Measurements from ENCODE around the gene LTBP2.

The LTBP2 gene

DNA sequence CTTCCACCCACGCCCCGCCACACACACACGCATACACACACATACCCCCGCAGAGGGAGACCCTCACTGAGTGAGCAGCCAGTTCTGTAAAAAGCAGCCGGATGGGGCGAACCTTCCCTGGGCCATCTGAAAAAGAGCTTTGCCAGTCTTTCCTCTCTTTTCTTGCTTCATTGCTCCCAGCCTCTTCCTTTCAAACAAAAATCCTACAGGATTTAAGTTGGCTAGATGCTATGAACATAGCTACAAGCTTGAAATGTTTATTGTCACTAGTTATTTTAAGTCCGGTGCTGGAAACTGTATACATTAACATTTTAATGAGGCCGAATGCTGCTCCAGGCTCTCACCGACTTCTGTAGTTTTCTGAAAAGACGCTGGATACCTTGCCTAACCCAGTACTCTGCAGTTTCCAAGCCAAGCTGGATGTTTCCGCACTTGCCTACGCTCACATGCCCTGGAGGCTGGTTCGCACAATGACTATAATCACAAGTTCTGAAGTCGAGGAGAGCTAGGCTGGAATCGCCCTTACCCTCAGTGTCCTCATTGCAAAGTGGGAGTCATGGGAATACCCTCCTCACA lies 39.2 kb downstream of the LTBP2 start:
- ChIA-PET CTCF (interaction anchor here (0.6 to 4.0 kb wide), 11 partner anchors 8 to 80 kb away, joined by 3 to 20 read pairs (median 4); partner anchors contain the start of gene LTBP2), POLR2A (interaction anchor here (0.6 to 1.3 kb wide), 8 partner anchors 8 to 814 kb away, joined by 3 to 5 read pairs (median 4); partner anchors contain the start of genes ISCA2 and NPC2)
- peak overlapping the region; percentile 16 for H3K4me3 ChIP-seq (ENCODE audit: low read depth, low read length)
- TF ChIP-seq ZSCAN30 (tag by site-specific recombination; IDR thresholded peaks at IDR 0.05) (no peak), GLI2 (tag by site-specific recombination; IDR thresholded peaks at IDR 0.05; ENCODE audit: borderline replicate concordance, low read depth) (no peak), ZNF660 (tag by site-specific recombination; IDR thresholded peaks at IDR 0.05) (no peak), ZNF561 (tag by site-specific recombination; IDR thresholded peaks at IDR 0.05; ENCODE audit: borderline replicate concordance) (no peak), ZNF335 (tag by site-specific recombination; conservative IDR thresholded peaks at IDR 0.05) (0 out of 2 replicates have a peak, but pooled peaks have one; percentile 11), ZBTB20 (tag by site-specific recombination; IDR thresholded peaks at IDR 0.05) (0 out of 2 replicates have a peak, but pooled peaks have one; percentile 23)
- TF ChIP-seq, protein P1, sequence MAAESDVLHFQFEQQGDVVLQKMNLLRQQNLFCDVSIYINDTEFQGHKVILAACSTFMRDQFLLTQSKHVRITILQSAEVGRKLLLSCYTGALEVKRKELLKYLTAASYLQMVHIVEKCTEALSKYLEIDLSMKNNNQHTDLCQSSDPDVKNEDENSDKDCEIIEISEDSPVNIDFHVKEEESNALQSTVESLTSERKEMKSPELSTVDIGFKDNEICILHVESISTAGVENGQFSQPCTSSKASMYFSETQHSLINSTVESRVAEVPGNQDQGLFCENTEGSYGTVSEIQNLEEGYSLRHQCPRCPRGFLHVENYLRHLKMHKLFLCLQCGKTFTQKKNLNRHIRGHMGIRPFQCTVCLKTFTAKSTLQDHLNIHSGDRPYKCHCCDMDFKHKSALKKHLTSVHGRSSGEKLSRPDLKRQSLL (tag by site-specific recombination; IDR thresholded peaks at IDR 0.05), result no peak
- peaks cover 16% of the 10 kb centered on the region for H3K4me1 ChIP-seq (ENCODE audit: control insufficient read depth, insufficient read depth, low read length)
- peak overlapping the region; percentile 78 for H3K27ac ChIP-seq (ENCODE audit: extremely low read depth, low read depth, low read length)
- no peaks in the 10 kb centered on the region for H3K36me3 ChIP-seq (ENCODE audit: control insufficient read depth in 2 of 2, insufficient read depth in 1 of 2, low read length in 2 of 2)
- H3K9me3 ChIP-seq (ENCODE audit: control insufficient read depth, insufficient read depth, low read depth, low read length), result no peaks in the 10 kb centered on the region

DNA sequence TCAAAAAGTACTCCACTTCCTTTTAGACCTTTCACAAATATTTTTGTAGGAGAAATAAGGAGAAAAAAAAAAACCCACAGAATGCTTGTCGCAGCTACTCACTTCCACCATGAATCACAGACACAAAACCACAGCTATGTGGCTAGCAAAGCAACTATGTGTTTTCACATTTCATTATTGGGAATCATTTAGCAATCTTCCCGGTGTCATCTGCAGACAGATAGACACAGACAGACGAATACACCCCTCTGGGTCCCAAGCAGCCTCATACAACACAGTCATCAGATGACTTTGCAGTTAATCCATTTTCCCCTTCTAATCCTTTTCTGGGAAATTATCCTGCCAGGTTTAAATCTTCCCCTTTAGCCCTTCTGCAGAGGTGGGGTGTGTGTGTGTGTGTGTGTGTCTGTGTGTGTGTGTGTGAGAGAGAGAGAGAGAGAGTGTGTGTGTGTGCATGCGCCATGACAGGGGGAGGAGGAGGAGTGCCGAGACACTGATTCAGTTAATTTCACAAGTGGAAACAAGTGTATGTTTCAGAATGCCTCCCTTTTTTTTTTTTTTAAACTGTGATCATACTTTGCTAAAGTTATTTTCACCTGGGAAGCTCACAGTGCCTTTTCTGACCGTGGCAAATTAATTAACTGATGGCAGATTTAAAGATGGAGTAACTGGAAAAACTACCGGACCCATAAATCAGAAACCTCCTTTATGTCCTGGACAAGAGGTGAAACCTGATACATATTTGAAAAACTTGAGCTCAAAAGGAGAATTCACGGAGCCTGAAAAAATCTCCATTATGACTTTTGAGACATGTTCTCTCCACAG lies 39.9 kb downstream of the LTBP2 start:
- no peaks in the 10 kb centered on the region for H3K9me3 ChIP-seq (ENCODE audit: control insufficient read depth, insufficient read depth, low read depth, low read length)
- ChIA-PET CTCF (interaction anchor here (0.6 to 4.0 kb wide), 6 partner anchors 9 to 276 kb away, joined by 3 to 20 read pairs (median 6); partner anchors contain the start of gene LTBP2), POLR2A (interaction anchor here (0.6 to 1.3 kb wide), 7 partner anchors 9 to 814 kb away, joined by 3 to 5 read pairs (median 4); partner anchors contain the start of genes ISCA2 and NPC2)
- H3K36me3 ChIP-seq (ENCODE audit: control insufficient read depth in 2 of 2, insufficient read depth in 1 of 2, low read length in 2 of 2), result no peaks in the 10 kb centered on the region
- H3K27ac ChIP-seq (ENCODE audit: extremely low read depth, low read depth, low read length), result peak overlapping the region; percentile 78
- peaks cover 16% of the 10 kb centered on the region for H3K4me1 ChIP-seq (ENCODE audit: control insufficient read depth, insufficient read depth, low read length)
- H3K4me3 ChIP-seq (ENCODE audit: low read depth, low read length), result peak overlapping the region; percentile 16
- no peak for TF ChIP-seq ZNF138 (tag by site-specific recombination; IDR thresholded peaks at IDR 0.05; ENCODE audit: borderline replicate concordance)
- TF ChIP-seq, protein P2, sequence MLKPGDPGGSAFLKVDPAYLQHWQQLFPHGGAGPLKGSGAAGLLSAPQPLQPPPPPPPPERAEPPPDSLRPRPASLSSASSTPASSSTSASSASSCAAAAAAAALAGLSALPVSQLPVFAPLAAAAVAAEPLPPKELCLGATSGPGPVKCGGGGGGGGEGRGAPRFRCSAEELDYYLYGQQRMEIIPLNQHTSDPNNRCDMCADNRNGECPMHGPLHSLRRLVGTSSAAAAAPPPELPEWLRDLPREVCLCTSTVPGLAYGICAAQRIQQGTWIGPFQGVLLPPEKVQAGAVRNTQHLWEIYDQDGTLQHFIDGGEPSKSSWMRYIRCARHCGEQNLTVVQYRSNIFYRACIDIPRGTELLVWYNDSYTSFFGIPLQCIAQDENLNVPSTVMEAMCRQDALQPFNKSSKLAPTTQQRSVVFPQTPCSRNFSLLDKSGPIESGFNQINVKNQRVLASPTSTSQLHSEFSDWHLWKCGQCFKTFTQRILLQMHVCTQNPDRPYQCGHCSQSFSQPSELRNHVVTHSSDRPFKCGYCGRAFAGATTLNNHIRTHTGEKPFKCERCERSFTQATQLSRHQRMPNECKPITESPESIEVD (tag by site-specific recombination; IDR thresholded peaks at IDR 0.05), result peak; percentile 92
- TF ChIP-seq ZNF600 (tag by site-specific recombination; IDR thresholded peaks at IDR 0.05), result peak; percentile 38; the same call in 1 of the 2 replicates
- TF ChIP-seq OVOL3 (tag by site-specific recombination; IDR thresholded peaks at IDR 0.05), result no peak
- TF ChIP-seq, protein P3, sequence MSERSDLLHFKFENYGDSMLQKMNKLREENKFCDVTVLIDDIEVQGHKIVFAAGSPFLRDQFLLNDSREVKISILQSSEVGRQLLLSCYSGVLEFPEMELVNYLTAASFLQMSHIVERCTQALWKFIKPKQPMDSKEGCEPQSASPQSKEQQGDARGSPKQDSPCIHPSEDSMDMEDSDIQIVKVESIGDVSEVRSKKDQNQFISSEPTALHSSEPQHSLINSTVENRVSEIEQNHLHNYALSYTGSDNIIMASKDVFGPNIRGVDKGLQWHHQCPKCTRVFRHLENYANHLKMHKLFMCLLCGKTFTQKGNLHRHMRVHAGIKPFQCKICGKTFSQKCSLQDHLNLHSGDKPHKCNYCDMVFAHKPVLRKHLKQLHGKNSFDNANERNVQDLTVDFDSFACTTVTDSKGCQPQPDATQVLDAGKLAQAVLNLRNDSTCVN (tag by site-specific recombination; optimal IDR thresholded peaks at IDR 0.05), result peak; percentile 12
- peak; percentile 93 for TF ChIP-seq WT1 (tag by site-specific recombination; IDR thresholded peaks at IDR 0.05)
- TF ChIP-seq ZEB2 (tag by site-specific recombination; IDR thresholded peaks at IDR 0.05), result peak; percentile 65
- no peak; the same call in 1 of the 2 replicates for TF ChIP-seq ZNF660 (tag by site-specific recombination; IDR thresholded peaks at IDR 0.05)
- TF ChIP-seq, protein P4, sequence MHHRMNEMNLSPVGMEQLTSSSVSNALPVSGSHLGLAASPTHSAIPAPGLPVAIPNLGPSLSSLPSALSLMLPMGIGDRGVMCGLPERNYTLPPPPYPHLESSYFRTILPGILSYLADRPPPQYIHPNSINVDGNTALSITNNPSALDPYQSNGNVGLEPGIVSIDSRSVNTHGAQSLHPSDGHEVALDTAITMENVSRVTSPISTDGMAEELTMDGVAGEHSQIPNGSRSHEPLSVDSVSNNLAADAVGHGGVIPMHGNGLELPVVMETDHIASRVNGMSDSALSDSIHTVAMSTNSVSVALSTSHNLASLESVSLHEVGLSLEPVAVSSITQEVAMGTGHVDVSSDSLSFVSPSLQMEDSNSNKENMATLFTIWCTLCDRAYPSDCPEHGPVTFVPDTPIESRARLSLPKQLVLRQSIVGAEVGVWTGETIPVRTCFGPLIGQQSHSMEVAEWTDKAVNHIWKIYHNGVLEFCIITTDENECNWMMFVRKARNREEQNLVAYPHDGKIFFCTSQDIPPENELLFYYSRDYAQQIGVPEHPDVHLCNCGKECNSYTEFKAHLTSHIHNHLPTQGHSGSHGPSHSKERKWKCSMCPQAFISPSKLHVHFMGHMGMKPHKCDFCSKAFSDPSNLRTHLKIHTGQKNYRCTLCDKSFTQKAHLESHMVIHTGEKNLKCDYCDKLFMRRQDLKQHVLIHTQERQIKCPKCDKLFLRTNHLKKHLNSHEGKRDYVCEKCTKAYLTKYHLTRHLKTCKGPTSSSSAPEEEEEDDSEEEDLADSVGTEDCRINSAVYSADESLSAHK (tag by site-specific recombination; IDR thresholded peaks at IDR 0.05), result peak; percentile 75
- peak; percentile 56; the same call in 1 of the 2 replicates for TF ChIP-seq ZNF394 (tag by site-specific recombination; IDR thresholded peaks at IDR 0.05; ENCODE audit: borderline replicate concordance)
- no peak for TF ChIP-seq ZNF670 (tag by site-specific recombination; IDR thresholded peaks at IDR 0.05; ENCODE audit: low read depth)
- TF ChIP-seq ZBTB48 (tag by site-specific recombination; IDR thresholded peaks at IDR 0.05), result no peak
- peak; percentile 91 for TF ChIP-seq YY1 (tag by site-specific recombination; IDR thresholded peaks at IDR 0.05)
- peak; percentile 82; the same call in 1 of the 2 replicates for TF ChIP-seq ZNF785 (tag by site-specific recombination; IDR thresholded peaks at IDR 0.05)
- TF ChIP-seq ZNF16 (tag by site-specific recombination; IDR thresholded peaks at IDR 0.05; ENCODE audit: low read depth), result no peak
- no peak for TF ChIP-seq ZNF837 (tag by site-specific recombination; IDR thresholded peaks at IDR 0.05)
- TF ChIP-seq ZNF664 (tag by site-specific recombination; IDR thresholded peaks at IDR 0.05), result 0 out of 2 replicates have a peak, but pooled peaks have one; percentile 45
- no peak for TF ChIP-seq ZNF549 (tag by site-specific recombination; IDR thresholded peaks at IDR 0.05)
- peak; percentile 66; the same call in 1 of the 2 replicates for TF ChIP-seq ZNF701 (tag by site-specific recombination; IDR thresholded peaks at IDR 0.05)
- peak; percentile 86 for TF ChIP-seq YY2 (tag by site-specific recombination; IDR thresholded peaks at IDR 0.05)
- peak; percentile 68 for TF ChIP-seq ZNF596 (tag by site-specific recombination; IDR thresholded peaks at IDR 0.05)
